Putamen (tissue), 1 donor: ENCODE results near the gene AGXT2.
"Not testable (repeated sequence)": the region's sequence is repeated elsewhere in the genome, so short reads cannot be mapped to it uniquely, and the experiment has no call there.

ENCODE experiments used
- DNase-seq: peaks from one replicate; pipeline ENCODE4 v3.0.0-alpha.2; 2016; ENCODE audit warnings: low spot score

Gene AGXT2

GRCh38 chr5:35012365-35012764, 35.4 kb downstream of the AGXT2 start:
- DNase-seq = no peak

- DNase-seq = no peak
These were observed 37.1 kb downstream of the AGXT2 start for GRCh38 chr5:35010676-35011075.

DNA sequence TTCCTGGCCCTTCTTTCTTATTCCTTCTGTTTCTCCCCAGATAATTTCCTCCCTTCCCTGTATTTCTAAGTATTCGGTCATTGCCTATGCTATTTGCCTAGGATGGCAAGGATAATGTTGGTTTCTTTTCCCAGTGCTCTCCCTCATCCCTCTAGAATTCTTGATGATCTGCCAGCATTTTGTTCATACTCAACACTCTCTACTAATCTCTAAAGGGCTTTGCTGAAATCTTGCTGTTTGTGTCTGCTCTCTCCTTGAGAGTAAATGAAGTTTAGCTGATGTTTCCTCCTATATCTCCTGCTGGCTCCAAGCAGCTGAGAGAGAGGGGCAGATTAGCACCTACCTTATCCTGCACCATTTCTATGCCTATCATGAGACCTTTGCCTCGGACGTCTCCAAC, 38.1 kb downstream of the AGXT2 start:
- DNase-seq = no peak

GRCh38 chr5:35009019-35009418, 38.7 kb downstream of the AGXT2 start:
- no peak for DNase-seq

DNA sequence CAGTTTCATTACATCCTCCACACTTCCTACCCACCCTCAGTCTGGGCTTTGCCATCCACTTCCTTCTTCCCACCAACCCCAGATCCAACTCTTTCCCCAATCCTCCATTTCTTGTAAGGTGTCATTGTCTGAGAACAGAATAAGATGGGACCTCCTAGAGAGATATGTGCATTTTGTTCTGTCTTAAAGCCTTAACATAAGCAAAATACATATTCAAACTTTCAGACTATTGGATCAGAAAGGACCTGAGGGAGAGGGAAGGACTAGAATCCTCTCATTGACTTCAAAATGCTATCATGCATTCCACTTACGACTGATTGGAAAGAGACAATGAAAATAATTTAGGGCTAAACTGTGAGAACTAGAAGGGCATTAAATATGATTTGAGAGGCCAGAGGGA, 43.0 kb downstream of the AGXT2 start:
- no peak for DNase-seq

DNA sequence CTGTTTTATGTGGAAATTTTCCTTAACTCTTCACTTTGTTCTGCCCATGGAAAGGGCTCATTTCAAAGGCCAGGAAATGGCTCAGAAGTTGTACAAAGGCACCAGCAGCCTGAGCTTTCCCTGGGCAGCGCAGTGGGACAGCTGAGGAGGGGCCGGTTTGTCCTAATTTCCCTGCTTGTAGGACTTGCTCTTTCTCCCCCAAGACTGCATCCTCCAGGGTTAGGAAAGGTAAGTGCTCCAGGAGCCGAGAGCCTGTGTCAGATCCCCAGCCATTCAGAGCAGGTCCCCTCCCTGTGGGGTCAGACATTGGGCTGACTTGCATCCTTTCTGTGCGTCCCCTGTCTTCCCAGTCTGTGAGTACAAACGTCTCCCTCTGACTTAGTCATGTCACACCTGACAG, 43.5 kb downstream of the AGXT2 start:
- DNase-seq = no peak

- peak; percentile 26 for DNase-seq
These were observed 44.5 kb downstream of the AGXT2 start for GRCh38 chr5:35003018-35003957.

DNA sequence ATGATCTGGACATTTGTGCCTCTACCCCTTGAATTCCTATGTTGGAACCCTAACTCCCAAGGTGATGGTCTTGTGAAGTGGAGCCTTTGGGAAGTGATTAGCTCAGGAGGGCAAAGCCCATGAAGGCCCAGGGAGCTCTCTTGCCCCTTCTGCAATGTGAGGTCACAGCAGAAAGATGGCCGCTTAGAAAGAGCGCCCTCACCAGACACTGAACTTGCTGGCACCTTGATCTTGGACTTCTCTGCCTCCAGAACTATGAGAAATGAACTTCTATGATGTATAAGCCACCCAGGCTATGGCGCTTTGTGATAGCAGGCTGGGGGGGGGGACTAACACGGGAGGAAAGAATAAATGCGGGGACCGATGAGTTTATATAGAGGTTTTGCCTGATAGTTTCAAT, 45.3 kb downstream of the AGXT2 start:
- DNase-seq = no peak

DNA sequence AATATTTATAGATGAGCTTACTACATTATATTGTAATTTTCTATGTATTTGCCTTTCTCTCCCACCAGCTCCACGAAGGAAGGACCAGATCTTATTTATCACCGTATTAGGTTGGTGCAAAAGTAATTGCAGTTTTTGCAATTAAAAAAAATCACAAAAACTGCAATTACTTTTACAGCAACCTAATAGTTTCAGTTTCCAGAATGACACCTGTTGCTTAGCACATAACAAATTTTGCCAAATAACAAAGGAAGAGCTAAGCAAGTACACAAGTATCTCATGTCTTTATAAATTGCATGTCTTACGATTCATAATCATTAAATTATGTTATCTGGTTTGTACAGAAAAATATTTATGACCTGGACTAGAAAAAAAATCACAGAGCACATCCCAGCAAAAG, 45.9 kb downstream of the AGXT2 start:
- no peak for DNase-seq

DNA sequence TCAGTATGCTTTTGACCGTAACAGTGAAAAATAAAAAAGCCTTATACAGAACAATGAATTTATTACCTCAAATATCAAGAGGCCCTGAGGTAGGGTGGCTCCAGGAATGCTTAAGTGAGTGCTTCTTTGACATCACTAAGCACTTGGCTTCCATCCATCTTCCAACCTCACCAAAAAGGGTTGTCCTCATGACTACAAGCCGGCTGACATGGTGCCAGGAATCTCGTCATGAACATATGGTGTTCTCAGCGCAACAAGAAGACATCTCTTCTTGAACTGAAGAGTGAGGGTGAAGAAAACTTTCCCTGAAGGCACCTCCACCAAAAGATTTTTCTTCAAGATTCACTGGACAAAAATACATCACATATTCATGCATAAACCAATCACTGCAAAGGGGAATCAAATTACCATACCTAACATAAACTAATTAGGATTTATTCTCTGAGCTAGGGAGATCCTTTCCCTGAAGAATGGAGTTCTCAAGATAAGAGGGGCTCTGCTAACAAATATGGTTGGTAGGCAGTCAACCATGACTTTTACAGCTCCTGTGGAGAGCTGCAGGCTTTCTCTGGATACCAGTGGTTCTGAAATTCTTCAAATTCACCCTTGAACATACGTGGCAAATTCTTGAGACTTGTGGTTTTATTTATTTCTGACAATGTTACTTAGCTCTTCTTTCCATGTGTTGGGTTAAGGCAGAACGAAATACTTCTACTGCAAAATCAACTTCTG, 49.5 kb downstream of the AGXT2 start:
- DNase-seq = no peak

- DNase-seq = no peak
These were observed 51.5 kb downstream of the AGXT2 start for GRCh38 chr5:34996261-34996660.

DNA sequence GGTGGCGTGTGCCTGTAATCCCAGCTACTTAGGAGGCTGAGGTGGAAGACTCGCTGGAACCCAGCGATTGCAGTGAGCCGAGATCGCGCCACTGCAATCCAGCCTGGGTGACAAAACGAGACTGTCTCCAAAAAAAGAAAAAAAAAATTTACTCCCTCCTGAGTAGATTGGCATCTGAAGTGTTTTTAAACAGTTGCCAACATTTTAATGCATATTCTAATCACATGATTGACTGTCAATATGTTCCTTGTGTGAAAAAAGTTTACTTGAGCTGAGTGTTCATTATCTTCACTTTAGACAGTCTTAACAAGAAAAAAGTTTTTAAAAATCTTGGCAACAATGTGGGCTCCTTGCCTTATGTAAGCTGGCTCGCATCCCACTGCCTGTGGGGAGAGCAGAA, 53.8 kb downstream of the AGXT2 start:
- DNase-seq = no peak

DNA sequence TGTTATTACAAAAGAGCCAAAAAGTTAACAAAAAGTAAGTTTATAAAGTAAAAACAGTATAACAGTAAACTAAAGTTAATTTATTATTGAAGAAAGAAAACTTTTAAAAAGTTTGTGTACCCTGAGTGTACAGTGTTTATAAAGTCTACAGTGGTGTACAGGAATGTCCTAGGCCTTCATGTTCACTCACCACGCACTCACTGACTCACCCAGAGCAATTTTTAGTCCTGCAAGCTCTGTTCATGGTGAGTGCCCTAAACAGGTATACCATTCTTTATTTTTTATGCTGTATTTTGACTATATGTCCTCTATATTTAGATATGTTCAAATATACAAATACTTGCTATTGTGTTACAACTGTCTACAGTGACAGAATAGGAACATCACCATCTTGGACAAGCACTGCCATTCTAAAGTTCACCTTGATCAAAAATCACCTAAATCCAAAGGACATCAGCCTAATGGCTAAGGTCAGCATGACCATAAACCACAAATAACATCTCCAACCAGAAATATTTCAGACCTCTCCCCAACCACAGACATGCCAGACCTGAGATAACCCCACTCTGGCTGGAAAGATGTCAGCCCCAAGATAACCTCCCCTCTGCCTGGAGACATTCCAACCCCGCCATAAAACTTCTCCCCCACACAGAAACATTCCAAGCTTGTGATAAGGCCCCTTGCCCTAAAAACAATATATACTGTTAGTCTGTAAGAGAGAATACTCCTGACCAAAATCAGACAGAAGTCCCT, 56.1 kb downstream of the AGXT2 start:
- no peak for DNase-seq

- no peak for DNase-seq
These were observed 60.8 kb downstream of the AGXT2 start for GRCh38 chr5:34986965-34987364.

GRCh38 chr5:34982823-34983222, 64.9 kb downstream of the AGXT2 start:
- no peak for DNase-seq

DNA sequence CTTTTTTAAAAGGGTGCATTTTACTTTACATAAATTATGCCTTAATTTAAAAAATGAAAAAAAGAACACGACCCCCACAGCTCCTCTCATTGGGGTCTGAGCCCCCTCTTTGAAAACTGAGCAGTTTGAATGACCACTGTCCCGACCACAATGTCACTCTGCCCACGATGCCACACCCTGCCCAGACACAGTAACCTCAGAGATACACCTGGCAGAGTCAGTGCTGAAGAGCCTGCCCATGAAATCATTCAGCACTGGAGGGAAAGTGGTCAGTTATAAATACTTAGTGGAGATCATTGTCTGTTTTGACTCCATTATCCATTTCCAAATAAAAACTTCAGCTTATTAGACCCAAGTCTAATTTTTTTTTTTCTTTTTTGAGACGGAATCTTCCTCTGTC, 69.1 kb downstream of the AGXT2 start:
- DNase-seq = no peak

GRCh38 chr5:34977934-34978613, 69.7 kb downstream of the AGXT2 start:
- DNase-seq = no peak

DNA sequence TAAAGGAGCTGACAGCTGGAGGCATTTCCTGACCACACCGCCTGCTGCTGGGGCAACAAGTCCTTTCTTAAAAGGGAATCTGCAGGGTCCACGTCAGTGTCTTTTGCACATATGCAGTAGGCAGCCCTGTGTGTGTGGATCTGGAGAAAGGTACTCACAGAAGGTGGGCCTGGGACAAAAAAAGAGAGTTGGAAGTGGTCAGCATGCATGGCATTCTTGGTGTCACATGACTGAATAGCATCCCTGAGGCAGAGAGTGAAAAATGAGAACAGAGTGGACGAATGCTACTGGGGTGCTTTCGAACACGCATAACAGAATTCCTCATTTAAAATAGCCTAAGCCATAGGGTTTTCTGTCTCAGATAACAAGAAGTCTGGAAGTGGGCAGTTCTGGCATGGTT, 71.4 kb downstream of the AGXT2 start:
- DNase-seq = no peak

DNA sequence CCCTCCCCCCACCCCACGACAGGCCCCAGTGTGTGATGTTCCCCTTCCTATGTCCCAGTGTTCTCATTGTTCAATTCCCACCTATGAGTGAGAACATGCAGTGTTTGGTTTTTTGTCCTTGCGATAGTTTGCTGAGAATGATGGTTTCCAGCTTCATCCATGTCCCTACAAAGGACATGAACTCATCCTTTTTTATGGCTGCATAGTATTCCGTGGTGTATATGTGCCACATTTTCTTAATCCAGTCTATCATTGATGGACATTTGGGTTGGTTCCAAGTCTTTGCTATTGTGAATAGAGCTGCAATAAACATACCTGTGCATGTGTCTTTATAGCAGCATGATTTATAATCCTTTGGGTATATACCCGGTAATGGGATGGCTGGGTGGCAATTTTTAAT, 76.1 kb downstream of the AGXT2 start:
- DNase-seq = not testable (repeated sequence)

DNA sequence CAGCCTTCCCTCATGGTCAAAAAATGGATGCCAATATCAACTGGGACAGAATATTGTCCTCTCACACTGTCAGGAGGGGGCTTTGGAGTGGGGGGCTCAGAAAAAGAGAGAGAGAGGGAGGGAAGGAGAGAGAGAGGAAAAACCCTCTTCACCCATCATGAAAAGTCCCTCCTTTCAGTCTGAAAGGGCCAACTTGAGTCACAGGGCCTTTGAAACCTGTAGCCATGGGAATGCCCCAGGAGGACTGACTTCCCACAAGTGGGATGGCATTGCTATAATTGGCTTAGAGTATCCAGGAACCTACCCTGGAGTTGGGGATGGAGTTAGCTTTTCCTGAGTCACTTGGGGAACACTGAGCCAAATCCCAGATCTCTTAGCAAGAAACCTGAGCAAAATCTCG, 77.2 kb downstream of the AGXT2 start:
- no peak for DNase-seq

DNA sequence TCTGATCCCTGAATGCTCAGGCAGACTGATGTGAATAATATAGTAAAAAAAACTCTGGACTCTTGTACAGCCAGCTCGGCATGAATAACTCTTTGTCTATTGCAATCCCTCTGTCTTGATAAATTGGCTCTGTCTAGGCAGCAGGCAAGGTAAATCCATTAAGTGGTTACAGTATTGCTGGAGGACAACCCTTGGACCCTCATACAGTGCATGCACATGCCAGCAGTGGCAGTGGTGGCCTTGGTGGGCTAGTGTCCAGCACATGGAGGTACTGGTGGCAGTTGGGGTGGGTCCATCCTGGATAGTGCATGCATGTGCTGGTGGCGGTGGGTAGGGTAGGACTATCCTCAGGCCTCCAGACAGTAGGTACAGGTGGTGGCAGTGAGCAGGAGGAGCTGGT, 79.5 kb downstream of the AGXT2 start:
- no peak for DNase-seq

GRCh38 chr5:34967540-34967939, 80.2 kb downstream of the AGXT2 start:
- DNase-seq = no peak
